GM21825 (cell line): ENCODE measurements around the gene PCDHB16.
"Not testable (repeated sequence)": the region's sequence is repeated elsewhere in the genome, so short reads cannot be mapped to it uniquely, and the experiment has no call there.

Source experiments
- ATAC-seq: cut with Tn5 transposase; IDR thresholded peaks from one replicate; pipeline ENCODE4 v1.9.1; 2021; ENCODE audit warnings: mild to moderate bottlenecking, moderate library complexity; ENCODE audit not compliant: unreplicated experiment

PCDHB16 gene

GRCh38 chr5:141180313-141180712, 1.9 kb upstream of the PCDHB16 start:
- no peak for ATAC-seq

GRCh38 chr5:141184117-141184855, 2.1 kb downstream of the PCDHB16 start:
- ATAC-seq: not testable (repeated sequence)

GRCh38 chr5:141186897-141187512, 4.8 kb downstream of the PCDHB16 start, which contains the start of gene PCDHB9:
Gene PCDHB9 (plus strand): TSS chr5:141187161. CDS start chr5:141187319, 158 bp downstream.
- no peak for ATAC-seq

GRCh38 chr5:141188682-141189081, 6.5 kb downstream of the PCDHB16 start:
- not testable (repeated sequence) for ATAC-seq

DNA sequence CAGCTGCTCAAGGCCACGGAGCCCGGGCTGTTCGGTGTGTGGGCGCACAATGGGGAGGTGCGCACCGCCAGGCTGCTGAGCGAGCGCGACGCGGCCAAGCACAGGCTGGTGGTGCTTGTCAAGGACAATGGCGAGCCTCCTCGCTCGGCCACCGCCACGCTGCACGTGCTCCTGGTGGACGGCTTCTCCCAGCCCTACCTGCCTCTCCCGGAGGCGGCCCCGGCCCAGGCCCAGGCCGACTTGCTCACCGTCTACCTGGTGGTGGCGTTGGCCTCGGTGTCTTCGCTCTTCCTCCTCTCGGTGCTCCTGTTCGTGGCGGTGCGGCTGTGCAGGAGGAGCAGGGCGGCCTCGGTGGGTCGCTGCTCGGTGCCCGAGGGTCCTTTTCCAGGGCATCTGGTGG, 6.9 kb downstream of the PCDHB16 start:
- ATAC-seq: not testable (repeated sequence)

DNA sequence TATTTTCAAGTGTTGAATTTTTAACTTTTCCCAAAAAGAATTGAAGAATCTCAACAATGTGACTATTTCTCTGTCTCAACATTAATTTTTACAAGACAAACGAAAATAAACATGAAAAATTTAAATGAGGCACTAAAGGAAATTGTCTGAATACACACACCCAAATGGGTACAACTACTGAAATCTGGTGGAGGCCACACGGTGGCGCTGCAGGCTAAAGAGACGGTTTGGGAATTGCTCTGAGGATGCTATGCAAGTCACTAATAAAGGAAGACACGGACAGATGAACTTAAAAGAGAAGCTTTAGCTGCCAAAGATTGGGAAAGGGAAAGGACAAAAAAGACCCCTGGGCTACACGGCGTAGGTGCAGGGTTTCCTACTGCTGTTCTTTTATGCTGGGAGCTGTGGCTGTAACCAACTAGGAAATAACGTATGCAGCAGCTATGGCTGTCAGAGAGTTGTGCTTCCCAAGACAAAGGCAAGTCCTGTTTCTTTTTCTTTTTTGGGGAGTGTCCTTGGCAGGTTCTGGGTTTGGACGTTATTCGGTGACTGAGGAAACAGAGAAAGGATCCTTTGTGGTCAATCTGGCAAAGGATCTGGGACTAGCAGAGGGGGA, 10.0 kb downstream of the PCDHB16 start, which contains the start of gene PCDHB10:
TSS of gene PCDHB10 (plus strand) at position 244 of the 616 bp plus-strand sequence. CDS start at position 444, 200 bp downstream.
- no peak for ATAC-seq

GRCh38 chr5:141194332-141194731, 12.1 kb downstream of the PCDHB16 start:
- not testable (repeated sequence) for ATAC-seq

GRCh38 chr5:141196363-141196762, 14.2 kb downstream of the PCDHB16 start:
- ATAC-seq: no peak

GRCh38 chr5:141199359-141200235, 17.4 kb downstream of the PCDHB16 start, which contains the start of gene PCDHB11:
Gene PCDHB11 (plus strand): TSS chr5:141199627. CDS start chr5:141199775, 148 bp downstream.
- no peak for ATAC-seq

DNA sequence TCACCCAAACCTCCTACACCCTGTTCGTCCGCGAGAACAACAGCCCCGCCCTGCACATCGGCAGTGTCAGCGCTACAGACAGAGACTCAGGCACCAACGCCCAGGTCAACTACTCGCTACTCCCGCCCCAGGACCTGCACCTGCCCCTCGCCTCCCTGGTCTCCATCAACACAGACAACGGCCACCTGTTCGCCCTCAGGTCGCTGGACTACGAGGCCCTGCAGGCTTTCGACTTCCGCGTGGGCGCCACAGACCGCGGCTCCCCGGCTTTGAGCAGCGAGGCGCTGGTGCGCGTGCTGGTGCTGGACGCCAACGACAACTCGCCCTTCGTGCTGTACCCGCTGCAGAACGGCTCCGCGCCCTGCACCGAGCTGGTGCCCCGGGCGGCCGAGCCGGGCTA, 18.9 kb downstream of the PCDHB16 start:
- not testable (repeated sequence) for ATAC-seq

DNA sequence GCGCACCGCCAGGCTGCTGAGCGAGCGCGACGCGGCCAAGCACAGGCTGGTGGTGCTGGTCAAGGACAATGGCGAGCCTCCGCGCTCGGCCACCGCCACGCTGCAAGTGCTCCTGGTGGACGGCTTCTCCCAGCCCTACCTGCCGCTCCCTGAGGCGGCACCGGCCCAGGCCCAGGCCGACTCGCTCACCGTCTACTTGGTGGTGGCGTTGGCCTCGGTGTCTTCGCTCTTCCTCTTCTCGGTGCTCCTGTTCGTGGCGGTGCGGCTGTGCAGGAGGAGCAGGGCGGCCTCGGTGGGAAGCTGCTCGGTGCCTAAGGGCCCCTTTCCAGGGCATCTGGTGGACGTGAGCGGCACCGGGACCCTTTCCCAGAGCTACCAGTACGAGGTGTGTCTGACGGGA, 19.5 kb downstream of the PCDHB16 start:
- ATAC-seq: not testable (repeated sequence)

DNA sequence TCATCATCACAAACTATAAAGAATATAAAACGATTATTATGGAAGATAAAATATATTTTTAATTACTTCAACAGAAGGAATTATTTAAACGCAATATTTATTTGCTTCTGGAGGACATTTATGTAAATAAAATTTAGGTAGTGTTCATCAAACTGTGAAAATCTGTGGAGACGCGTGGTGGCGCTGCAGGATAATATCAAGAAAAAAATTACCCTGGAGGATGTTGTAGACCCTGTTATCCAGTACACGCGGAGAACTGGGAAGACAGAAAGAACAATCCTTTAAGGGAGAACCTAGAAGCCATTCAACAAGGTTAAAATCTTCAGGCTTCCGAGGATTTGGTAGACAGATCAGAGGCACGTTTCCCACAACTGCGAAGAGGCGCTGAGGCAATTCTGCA, 26.3 kb downstream of the PCDHB16 start, which contains the start of gene PCDHB12:
TSS of gene PCDHB12 (plus strand) at position 242 of the 400 bp plus-strand sequence. CDS start 189 bp downstream, outside the sequence.
- ATAC-seq: no peak

GRCh38 chr5:141210281-141210680, 28.1 kb downstream of the PCDHB16 start:
- not testable (repeated sequence) for ATAC-seq

- ATAC-seq: not testable (repeated sequence)
These were observed 28.7 kb downstream of the PCDHB16 start for GRCh38 chr5:141210849-141211248.

DNA sequence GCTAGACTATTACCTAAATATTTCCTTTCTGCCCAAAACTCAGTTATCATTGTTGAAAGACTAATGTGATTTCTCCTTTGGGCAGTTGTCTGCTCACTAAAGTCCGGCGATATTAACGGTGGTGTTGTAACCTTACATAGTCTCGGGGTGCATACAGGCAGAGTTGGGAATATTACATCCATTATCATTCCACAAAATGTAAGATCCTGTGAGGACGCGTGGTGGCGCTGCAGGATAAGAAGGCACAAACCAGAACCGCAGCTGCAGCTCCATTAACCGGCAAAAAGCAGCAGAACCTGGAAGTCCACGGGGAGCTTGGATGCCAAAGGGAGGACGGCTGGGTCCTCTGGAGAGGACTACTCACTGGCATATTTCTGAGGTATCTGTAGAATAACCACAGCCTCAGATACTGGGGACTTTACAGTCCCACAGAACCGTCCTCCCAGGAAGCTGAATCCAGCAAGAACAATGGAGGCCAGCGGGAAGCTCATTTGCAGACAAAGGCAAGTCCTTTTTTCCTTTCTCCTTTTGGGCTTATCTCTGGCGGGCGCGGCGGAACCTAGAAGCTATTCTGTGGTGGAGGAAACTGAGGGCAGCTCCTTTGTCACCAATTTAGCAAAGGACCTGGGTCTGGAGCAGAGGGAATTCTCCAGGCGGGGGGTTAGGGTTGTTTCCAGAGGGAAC, 31.6 kb downstream of the PCDHB16 start, which contains the start of gene PCDHB13:
TSS of gene PCDHB13 (plus strand) at position 264 of the 684 bp plus-strand sequence. CDS start at position 469, 205 bp downstream.
- ATAC-seq: not testable (repeated sequence)

- not testable (repeated sequence) for ATAC-seq
These were observed 32.4 kb downstream of the PCDHB16 start for GRCh38 chr5:141214583-141214982.

DNA sequence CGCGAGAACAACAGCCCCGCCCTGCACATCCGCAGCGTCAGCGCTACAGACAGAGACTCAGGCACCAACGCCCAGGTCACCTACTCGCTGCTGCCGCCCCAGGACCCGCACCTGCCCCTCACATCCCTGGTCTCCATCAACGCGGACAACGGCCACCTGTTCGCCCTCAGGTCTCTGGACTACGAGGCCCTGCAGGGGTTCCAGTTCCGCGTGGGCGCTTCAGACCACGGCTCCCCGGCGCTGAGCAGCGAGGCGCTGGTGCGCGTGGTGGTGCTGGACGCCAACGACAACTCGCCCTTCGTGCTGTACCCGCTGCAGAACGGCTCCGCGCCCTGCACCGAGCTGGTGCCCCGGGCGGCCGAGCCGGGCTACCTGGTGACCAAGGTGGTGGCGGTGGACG, 33.3 kb downstream of the PCDHB16 start:
- ATAC-seq: not testable (repeated sequence)

- not testable (repeated sequence) for ATAC-seq
These were observed 33.8 kb downstream of the PCDHB16 start for GRCh38 chr5:141216035-141216434.

GRCh38 chr5:141223112-141223783, 41.1 kb downstream of the PCDHB16 start, which contains the start of gene PCDHB14:
Gene PCDHB14 (plus strand): TSS chr5:141223343. CDS start chr5:141223506, 163 bp downstream.
- ATAC-seq: no peak
